ENCODE results near the gene CTDSPL.

CTDSPL gene

DNA sequence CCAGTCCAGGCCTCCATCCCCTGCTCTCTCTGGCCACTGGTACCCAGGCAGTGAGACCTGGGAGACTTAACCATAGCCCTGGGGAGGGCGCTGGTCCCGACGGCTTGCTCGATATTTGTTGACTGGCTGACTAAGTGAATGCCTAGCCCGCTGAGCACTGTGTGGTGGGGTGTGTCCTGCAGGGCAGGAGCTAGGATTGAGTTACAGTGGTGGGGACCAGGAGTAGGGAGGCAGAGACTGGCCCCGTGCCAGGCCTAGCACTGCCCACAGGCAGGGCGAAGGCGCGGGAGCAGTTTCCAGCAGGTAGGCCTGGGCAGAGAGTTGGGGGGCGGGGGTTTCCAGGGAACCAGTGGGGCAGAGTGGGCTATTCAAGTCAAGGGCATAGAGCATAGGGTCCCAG is 128.8 kb downstream of the CTDSPL start, which contains the start of gene VILL (continued):
- TF ChIP-seq ZNF626 (tag by site-specific recombination; IDR thresholded peaks at IDR 0.05) (no peak), ZNF654 (tag by site-specific recombination; IDR thresholded peaks at IDR 0.05; ENCODE audit: low read depth) (no peak), KLF16 (tag by site-specific recombination; IDR thresholded peaks at IDR 0.05) (peak; percentile 48; the same call in 1 of the 2 replicates), ZNF16 (tag by site-specific recombination; IDR thresholded peaks at IDR 0.05; ENCODE audit: low read depth) (no peak), WT1 (tag by site-specific recombination; IDR thresholded peaks at IDR 0.05) (no peak), ZNF266 (tag by site-specific recombination; IDR thresholded peaks at IDR 0.05; ENCODE audit: low read depth) (no peak), KLF1 (tag by site-specific recombination; IDR thresholded peaks at IDR 0.05) (peak; percentile 76), ZNF521 (tag by site-specific recombination; IDR thresholded peaks at IDR 0.05) (no peak), ZNF792 (tag by site-specific recombination; IDR thresholded peaks at IDR 0.05) (no peak), ZIC2 (tag by site-specific recombination; IDR thresholded peaks at IDR 0.05) (peak; percentile 65), ZNF830 (tag by site-specific recombination; IDR thresholded peaks at IDR 0.05; ENCODE audit: low read depth) (no peak), KLF9 (tag by site-specific recombination; IDR thresholded peaks at IDR 0.05; ENCODE audit: low read depth) (peak; percentile 27; the same call in 1 of the 2 replicates), FEZF1 (tag by site-specific recombination; IDR thresholded peaks at IDR 0.05) (no peak), SP3 (tag by site-specific recombination; IDR thresholded peaks at IDR 0.05) (no peak), ZFP3 (tag by site-specific recombination; IDR thresholded peaks at IDR 0.05; ENCODE audit: low read depth) (no peak), YY2 (tag by site-specific recombination; IDR thresholded peaks at IDR 0.05) (no peak), ZNF248 (tag by site-specific recombination; IDR thresholded peaks at IDR 0.05) (no peak), GLI4 (tag by site-specific recombination; IDR thresholded peaks at IDR 0.05) (no peak), MEIS1 (CRISPR knock-in tag; IDR thresholded peaks at IDR 0.05; ENCODE audit: borderline replicate concordance) (no peak), ZNF2 (tag by site-specific recombination; IDR thresholded peaks at IDR 0.05) (no peak), ZNF221 (tag by site-specific recombination; IDR thresholded peaks at IDR 0.05; ENCODE audit: borderline replicate concordance) (no peak), ZNF423 (tag by site-specific recombination; IDR thresholded peaks at IDR 0.05) (no peak), ZNF37A (tag by site-specific recombination; IDR thresholded peaks at IDR 0.05) (no peak)
- TF ChIP-seq, protein P1, sequence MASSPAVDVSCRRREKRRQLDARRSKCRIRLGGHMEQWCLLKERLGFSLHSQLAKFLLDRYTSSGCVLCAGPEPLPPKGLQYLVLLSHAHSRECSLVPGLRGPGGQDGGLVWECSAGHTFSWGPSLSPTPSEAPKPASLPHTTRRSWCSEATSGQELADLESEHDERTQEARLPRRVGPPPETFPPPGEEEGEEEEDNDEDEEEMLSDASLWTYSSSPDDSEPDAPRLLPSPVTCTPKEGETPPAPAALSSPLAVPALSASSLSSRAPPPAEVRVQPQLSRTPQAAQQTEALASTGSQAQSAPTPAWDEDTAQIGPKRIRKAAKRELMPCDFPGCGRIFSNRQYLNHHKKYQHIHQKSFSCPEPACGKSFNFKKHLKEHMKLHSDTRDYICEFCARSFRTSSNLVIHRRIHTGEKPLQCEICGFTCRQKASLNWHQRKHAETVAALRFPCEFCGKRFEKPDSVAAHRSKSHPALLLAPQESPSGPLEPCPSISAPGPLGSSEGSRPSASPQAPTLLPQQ (tag by site-specific recombination; IDR thresholded peaks at IDR 0.05): peak; percentile 84
- TF ChIP-seq, protein P2, sequence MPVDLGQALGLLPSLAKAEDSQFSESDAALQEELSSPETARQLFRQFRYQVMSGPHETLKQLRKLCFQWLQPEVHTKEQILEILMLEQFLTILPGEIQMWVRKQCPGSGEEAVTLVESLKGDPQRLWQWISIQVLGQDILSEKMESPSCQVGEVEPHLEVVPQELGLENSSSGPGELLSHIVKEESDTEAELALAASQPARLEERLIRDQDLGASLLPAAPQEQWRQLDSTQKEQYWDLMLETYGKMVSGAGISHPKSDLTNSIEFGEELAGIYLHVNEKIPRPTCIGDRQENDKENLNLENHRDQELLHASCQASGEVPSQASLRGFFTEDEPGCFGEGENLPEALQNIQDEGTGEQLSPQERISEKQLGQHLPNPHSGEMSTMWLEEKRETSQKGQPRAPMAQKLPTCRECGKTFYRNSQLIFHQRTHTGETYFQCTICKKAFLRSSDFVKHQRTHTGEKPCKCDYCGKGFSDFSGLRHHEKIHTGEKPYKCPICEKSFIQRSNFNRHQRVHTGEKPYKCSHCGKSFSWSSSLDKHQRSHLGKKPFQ (tag by site-specific recombination; IDR thresholded peaks at IDR 0.05): no peak
- TF ChIP-seq, protein P3, sequence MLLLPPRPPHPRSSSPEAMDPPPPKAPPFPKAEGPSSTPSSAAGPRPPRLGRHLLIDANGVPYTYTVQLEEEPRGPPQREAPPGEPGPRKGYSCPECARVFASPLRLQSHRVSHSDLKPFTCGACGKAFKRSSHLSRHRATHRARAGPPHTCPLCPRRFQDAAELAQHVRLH (tag by site-specific recombination; IDR thresholded peaks at IDR 0.05): no peak
- TF ChIP-seq, protein P4, sequence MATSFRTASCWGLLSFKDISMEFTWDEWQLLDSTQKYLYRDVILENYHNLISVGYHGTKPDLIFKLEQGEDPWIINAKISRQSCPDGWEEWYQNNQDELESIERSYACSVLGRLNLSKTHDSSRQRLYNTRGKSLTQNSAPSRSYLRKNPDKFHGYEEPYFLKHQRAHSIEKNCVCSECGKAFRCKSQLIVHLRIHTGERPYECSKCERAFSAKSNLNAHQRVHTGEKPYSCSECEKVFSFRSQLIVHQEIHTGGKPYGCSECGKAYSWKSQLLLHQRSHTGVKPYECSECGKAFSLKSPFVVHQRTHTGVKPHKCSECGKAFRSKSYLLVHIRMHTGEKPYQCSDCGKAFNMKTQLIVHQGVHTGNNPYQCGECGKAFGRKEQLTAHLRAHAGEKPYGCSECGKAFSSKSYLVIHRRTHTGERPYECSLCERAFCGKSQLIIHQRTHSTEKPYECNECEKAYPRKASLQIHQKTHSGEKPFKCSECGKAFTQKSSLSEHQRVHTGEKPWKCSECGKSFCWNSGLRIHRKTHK (tag by site-specific recombination; IDR thresholded peaks at IDR 0.05): no peak
- TF ChIP-seq, protein P5, sequence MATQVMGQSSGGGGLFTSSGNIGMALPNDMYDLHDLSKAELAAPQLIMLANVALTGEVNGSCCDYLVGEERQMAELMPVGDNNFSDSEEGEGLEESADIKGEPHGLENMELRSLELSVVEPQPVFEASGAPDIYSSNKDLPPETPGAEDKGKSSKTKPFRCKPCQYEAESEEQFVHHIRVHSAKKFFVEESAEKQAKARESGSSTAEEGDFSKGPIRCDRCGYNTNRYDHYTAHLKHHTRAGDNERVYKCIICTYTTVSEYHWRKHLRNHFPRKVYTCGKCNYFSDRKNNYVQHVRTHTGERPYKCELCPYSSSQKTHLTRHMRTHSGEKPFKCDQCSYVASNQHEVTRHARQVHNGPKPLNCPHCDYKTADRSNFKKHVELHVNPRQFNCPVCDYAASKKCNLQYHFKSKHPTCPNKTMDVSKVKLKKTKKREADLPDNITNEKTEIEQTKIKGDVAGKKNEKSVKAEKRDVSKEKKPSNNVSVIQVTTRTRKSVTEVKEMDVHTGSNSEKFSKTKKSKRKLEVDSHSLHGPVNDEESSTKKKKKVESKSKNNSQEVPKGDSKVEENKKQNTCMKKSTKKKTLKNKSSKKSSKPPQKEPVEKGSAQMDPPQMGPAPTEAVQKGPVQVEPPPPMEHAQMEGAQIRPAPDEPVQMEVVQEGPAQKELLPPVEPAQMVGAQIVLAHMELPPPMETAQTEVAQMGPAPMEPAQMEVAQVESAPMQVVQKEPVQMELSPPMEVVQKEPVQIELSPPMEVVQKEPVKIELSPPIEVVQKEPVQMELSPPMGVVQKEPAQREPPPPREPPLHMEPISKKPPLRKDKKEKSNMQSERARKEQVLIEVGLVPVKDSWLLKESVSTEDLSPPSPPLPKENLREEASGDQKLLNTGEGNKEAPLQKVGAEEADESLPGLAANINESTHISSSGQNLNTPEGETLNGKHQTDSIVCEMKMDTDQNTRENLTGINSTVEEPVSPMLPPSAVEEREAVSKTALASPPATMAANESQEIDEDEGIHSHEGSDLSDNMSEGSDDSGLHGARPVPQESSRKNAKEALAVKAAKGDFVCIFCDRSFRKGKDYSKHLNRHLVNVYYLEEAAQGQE (tag by site-specific recombination; IDR thresholded peaks at IDR 0.05): no peak
- TF ChIP-seq, protein P6, sequence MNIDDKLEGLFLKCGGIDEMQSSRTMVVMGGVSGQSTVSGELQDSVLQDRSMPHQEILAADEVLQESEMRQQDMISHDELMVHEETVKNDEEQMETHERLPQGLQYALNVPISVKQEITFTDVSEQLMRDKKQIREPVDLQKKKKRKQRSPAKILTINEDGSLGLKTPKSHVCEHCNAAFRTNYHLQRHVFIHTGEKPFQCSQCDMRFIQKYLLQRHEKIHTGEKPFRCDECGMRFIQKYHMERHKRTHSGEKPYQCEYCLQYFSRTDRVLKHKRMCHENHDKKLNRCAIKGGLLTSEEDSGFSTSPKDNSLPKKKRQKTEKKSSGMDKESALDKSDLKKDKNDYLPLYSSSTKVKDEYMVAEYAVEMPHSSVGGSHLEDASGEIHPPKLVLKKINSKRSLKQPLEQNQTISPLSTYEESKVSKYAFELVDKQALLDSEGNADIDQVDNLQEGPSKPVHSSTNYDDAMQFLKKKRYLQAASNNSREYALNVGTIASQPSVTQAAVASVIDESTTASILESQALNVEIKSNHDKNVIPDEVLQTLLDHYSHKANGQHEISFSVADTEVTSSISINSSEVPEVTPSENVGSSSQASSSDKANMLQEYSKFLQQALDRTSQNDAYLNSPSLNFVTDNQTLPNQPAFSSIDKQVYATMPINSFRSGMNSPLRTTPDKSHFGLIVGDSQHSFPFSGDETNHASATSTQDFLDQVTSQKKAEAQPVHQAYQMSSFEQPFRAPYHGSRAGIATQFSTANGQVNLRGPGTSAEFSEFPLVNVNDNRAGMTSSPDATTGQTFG (tag by site-specific recombination; IDR thresholded peaks at IDR 0.05; ENCODE audit: borderline replicate concordance): no peak
- TF ChIP-seq, protein P7, sequence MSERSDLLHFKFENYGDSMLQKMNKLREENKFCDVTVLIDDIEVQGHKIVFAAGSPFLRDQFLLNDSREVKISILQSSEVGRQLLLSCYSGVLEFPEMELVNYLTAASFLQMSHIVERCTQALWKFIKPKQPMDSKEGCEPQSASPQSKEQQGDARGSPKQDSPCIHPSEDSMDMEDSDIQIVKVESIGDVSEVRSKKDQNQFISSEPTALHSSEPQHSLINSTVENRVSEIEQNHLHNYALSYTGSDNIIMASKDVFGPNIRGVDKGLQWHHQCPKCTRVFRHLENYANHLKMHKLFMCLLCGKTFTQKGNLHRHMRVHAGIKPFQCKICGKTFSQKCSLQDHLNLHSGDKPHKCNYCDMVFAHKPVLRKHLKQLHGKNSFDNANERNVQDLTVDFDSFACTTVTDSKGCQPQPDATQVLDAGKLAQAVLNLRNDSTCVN (tag by site-specific recombination; optimal IDR thresholded peaks at IDR 0.05): no peak
